Cardiac muscle cell (in vitro differentiated cells and primary cell): ENCODE results near the gene RELL1. TPM values are rescaled to one million over a fixed set of nuclear protein-coding genes. Genes with fewer than 3 reads are reported as not detected.

ENCODE experiments used
- DNase-seq, 2 donors: peaks; one replicate each; pipeline versions ENCODE4 v3.0.0 to v3.0.0-alpha.2; 2010 to 2017; ENCODE audit warnings: low read depth in 1 of 2, low spot score in 1 of 2
- H3K27ac ChIP-seq: fragments of 200-600 bp; sonication (generic); 2 replicates; pipeline ENCODE4 v1.5.1; 2016
- H3K27me3 ChIP-seq: fragments of 200-600 bp; sonication (generic); 2 replicates; pipeline ENCODE4 v1.6.0; 2016; ENCODE audit warnings: control low read depth
- H3K36me3 ChIP-seq: fragments of 200-600 bp; sonication (generic); 2 replicates; pipeline ENCODE4 v1.5.1; 2016; ENCODE audit warnings: control low read depth
- H3K4me1 ChIP-seq: fragments of 200-600 bp; sonication (generic); 2 replicates; pipeline ENCODE4 v1.8.1; 2017; ENCODE audit warnings: low read depth, mild to moderate bottlenecking, mixed run types
- H3K4me3 ChIP-seq: fragments of 200-600 bp; sonication (generic); 2 replicates; pipeline ENCODE4 v1.5.1; 2016; ENCODE audit warnings: mild to moderate bottlenecking
- H3K9me3 ChIP-seq: fragments of 200-600 bp; sonication (generic); 2 replicates; pipeline ENCODE4 v1.5.1; 2017; ENCODE audit warnings: low read depth, mild to moderate bottlenecking, control low read depth
- CTCF ChIP-seq: IDR thresholded peaks from 2 replicates; pipeline ENCODE4 v1.5.1; 2012; ENCODE audit warnings: low read depth, mild to moderate bottlenecking, low read length
- polyA plus RNA-seq: library from polyadenylated mRNA; unstranded; fragments of >200 nt; fragmentation: Nextera tagmentation; extraction: Ambion mirVana; gene quantifications from 2 replicates; pipeline ENCODE4 v1.2.1, GENCODE V29; 2016
- total RNA-seq: library from RNA; depleted of rRNA; stranded (reverse); fragments of >200 nt; gene quantifications from 2 replicates; pipeline ENCODE4 v1.2.3, GENCODE V29; 2016

The RELL1 gene
- total and polyA plus RNA-seq, 2 experiments from 2014 or later, result 4.4 to 22.2 TPM

DNA sequence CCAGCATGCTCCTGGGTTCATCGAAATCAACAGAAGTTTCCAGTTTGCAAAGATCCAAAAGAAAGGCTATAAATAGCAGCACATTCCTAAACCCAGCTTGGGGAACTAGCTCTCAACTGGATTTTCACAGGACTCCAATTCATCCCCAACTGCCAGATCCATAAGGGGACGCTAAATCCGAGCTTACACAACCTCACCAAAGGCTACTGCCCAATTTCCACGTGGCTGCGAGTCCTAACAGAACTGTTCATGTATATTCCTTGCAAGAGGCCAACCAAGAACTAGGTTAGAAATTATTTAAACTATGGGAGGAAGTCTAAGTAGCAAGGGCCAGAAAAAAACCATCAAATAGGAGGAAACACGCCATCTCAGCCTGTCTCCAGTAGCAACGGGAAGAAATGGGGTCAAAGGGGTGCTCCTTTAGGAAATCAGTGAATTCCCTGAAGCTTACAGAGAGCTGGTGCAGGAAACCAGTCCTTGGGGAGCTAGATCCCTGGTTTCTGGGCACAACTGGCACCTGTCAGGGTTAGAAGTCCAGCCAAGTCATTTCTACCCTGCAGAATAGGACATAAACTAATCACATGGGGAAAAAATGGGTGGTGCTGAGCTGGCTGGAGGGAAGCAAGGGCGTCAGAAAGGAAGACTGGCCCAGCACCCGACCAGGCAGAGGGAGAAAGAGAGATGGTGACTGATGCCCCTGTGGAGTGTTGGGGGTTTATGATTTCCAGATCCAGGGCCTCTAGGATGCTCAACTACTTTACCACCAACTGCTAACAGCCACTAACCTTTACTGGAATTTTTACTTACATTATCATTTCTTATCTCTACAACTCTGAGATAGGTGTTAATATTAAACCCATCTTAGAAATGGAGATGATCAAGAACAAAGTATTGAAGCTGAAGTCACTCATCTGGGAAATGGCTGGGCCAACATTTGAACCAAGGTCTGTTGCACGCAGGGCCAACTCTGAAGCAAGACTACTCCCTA lies 20.5 kb downstream of the RELL1 start:
- DNase-seq, result no peak
- TF ChIP-seq CTCF, result no peak
- H3K36me3 ChIP-seq, result no peaks in the 10 kb centered on the region
- no peak overlapping the region for H3K4me3 ChIP-seq
- no peaks in the 10 kb centered on the region for H3K9me3 ChIP-seq
- H3K27me3 ChIP-seq, result no peaks in the 10 kb centered on the region
- H3K4me1 ChIP-seq, result peaks cover 48% of the 10 kb centered on the region
- H3K27ac ChIP-seq, result no peak overlapping the region

DNA sequence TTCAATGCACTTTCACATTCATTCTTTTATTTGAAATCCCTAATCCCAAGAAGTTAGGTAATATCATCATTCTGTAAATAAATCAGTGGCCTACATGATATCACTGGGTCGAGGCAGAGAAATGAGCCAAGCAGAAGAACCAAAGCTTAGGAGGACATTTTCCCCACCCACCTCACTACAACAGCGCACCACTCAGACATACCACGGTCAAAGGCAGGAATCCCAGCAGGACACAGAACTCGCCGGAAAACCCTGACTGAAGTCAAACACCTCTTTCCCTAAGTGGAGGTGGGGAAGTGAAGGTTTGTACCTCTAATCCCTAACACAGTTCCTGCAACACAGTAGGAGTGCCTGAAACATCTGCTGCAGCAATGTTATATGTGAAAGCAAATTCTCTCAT lies 21.5 kb downstream of the RELL1 start:
- no peak for TF ChIP-seq CTCF

DNA sequence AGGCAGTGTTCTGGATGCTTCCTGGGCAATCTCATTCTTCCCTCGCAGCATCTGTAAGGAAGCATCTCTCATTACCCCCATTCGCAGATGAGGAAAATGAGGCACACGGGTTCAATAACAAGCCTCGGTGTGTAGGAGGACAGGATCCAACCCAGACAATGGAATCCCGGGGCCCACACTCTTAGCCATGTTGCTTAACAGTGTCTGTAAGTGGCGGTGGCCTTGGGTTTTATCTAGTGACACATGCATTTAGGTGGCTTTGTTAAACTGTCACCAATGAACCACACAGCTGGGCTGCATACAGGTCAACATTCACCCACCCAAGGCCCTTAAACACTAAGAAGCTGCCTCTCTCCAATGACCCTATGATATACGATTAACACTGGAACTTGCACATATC lies 22.6 kb downstream of the RELL1 start:
- no peaks in the 10 kb centered on the region for H3K9me3 ChIP-seq
- DNase-seq, result no peak
- no peaks in the 10 kb centered on the region for H3K36me3 ChIP-seq
- no peak overlapping the region for H3K4me3 ChIP-seq
- peaks cover 45% of the 10 kb centered on the region for H3K4me1 ChIP-seq
- peak overlapping the region; percentile 36 for H3K27ac ChIP-seq
- no peaks in the 10 kb centered on the region for H3K27me3 ChIP-seq
- TF ChIP-seq CTCF, result no peak

More for the DNA sequence above, 21.5 kb downstream of the RELL1 start:
- peaks cover 45% of the 10 kb centered on the region for H3K4me1 ChIP-seq
- no peaks in the 10 kb centered on the region for H3K9me3 ChIP-seq
- no peak overlapping the region for H3K4me3 ChIP-seq
- H3K27ac ChIP-seq, result peak overlapping the region; percentile 60
- no peaks in the 10 kb centered on the region for H3K36me3 ChIP-seq
- DNase-seq, result peak in 1 of 2 donors; percentile 28
- no peaks in the 10 kb centered on the region for H3K27me3 ChIP-seq

- DNase-seq, result peak in 1 of 2 donors; percentile 30
- Histone ChIP-seq H3K36me3 (no peaks in the 10 kb centered on the region), H3K27ac (peak overlapping the region; percentile 36), H3K27me3 (no peaks in the 10 kb centered on the region), H3K9me3 (no peaks in the 10 kb centered on the region), H3K4me3 (no peak overlapping the region), H3K4me1 (peaks cover 45% of the 10 kb centered on the region)
- TF ChIP-seq CTCF, result no peak
Measured at GRCh38 chr4:37662861-37663390, 23.2 kb downstream of the RELL1 start.

GRCh38 chr4:37662251-37662650 lies 23.9 kb downstream of the RELL1 start:
- no peak overlapping the region for H3K4me3 ChIP-seq
- no peak for DNase-seq
- peaks cover 45% of the 10 kb centered on the region for H3K4me1 ChIP-seq
- H3K27me3 ChIP-seq, result no peaks in the 10 kb centered on the region
- TF ChIP-seq CTCF, result no peak
- no peaks in the 10 kb centered on the region for H3K36me3 ChIP-seq
- no peak overlapping the region for H3K27ac ChIP-seq
- H3K9me3 ChIP-seq, result no peaks in the 10 kb centered on the region
